Omental fat pad (tissue), 4 donors: ENCODE results near the gene ZNF627. TPM values are rescaled to one million over a fixed set of nuclear protein-coding genes. Genes with fewer than 3 reads are reported as not detected.

ENCODE experiments used
- ATAC-seq: fragments of 150-250 bp; one replicate; pipeline ENCODE4 v1.9.1; 2016; ENCODE audit warnings: mild to moderate bottlenecking, moderate library complexity; ENCODE audit not compliant: low FRiP score
- DNase-seq: peaks from one replicate; pipeline ENCODE4 v3.0.0-alpha.2; 2019; ENCODE audit warnings: low spot score
- total RNA-seq, 4 donors: library from RNA; depleted of rRNA; stranded (reverse); fragments of >200 nt; gene quantifications; one replicate each; pipeline ENCODE4 v1.1.0, GENCODE V29; 2016
- TF ChIP-seq, protein P1 (sequence below), 3 donors: fragments of 450-650 bp; IDR thresholded peaks; one replicate each; pipeline ENCODE4 v1.5.1; 2016 to 2017; ENCODE audit warnings: antibody characterized with exemption in 3 of 3, mild to moderate bottlenecking in 3 of 3, moderate library complexity in 2 of 3

Gene ZNF627
- total RNA-seq, 4 donors from 2014 or later: 5.4 to 12.1 (median 6.2) TPM

DNA sequence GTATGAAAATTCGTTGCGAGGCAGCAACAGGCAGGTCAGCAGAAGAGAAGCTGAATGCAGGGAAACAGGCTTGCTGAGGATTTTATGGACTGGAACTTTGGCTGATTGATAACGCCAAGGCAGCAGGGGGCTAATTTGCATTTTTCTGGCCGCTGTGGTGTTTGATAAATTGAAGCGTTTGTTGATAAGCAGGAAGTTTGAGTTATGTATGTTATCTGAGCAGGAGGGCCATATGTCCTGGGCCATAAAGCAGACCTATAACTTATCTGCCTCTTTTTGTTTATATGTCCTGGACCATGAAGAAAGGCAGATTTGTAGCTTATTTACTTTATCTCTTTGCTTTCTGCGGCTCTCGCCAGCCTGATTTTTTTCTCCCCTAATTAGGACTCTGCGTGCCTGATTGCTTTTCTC is 65.9 kb downstream of the ZNF627 start:
- ATAC-seq (no peak), DNase-seq (no peak)

More for the DNA sequence above, 65.9 kb downstream of the ZNF627 start:
- TF ChIP-seq, protein P1, sequence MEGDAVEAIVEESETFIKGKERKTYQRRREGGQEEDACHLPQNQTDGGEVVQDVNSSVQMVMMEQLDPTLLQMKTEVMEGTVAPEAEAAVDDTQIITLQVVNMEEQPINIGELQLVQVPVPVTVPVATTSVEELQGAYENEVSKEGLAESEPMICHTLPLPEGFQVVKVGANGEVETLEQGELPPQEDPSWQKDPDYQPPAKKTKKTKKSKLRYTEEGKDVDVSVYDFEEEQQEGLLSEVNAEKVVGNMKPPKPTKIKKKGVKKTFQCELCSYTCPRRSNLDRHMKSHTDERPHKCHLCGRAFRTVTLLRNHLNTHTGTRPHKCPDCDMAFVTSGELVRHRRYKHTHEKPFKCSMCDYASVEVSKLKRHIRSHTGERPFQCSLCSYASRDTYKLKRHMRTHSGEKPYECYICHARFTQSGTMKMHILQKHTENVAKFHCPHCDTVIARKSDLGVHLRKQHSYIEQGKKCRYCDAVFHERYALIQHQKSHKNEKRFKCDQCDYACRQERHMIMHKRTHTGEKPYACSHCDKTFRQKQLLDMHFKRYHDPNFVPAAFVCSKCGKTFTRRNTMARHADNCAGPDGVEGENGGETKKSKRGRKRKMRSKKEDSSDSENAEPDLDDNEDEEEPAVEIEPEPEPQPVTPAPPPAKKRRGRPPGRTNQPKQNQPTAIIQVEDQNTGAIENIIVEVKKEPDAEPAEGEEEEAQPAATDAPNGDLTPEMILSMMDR (IDR thresholded peaks at IDR 0.05): no peak

Other genes starting within 250 kb of the ZNF627 start
- gene PLPPR2, start 242.1 kb upstream of the ZNF627 start, total RNA-seq: 10 to 100 TPM in 3 of 4 donors, 1 to 10 TPM in 1; 10.0 to 30.6 (median 13.9) TPM
- 1 to 10 TPM in 3 of 4 donors, under 1 TPM in 1; 0.48 to 3.8 (median 1.6) TPM for gene SWSAP1, start 222.8 kb upstream of the ZNF627 start, total RNA-seq
- gene EPOR, start 213.2 kb upstream of the ZNF627 start, total RNA-seq: 10 to 100 TPM in 1 of 4 donors, 1 to 10 TPM in 3; 3.8 to 13.7 (median 6.3) TPM
- 10 to 100 TPM in 1 of 4 donors, 1 to 10 TPM in 3; 5.9 to 22.9 (median 7.3) TPM for gene RGL3, start 178.2 kb upstream of the ZNF627 start, total RNA-seq
- under 1 TPM in 1 of 4 donors, not detected in 3; 0.46 TPM for gene ODAD3, start 162.4 kb upstream of the ZNF627 start, total RNA-seq
- 100 to 1,000 TPM in 1 of 4 donors, 10 to 100 TPM in 3; 65.6 to 101 (median 87.6) TPM for gene PRKCSH, start 161.8 kb upstream of the ZNF627 start, total RNA-seq
- not detected for gene ELAVL3, start 116.4 kb upstream of the ZNF627 start, total RNA-seq
- gene ZNF653, start 91.6 kb upstream of the ZNF627 start, total RNA-seq: 1 to 10 TPM; 3.3 to 8.4 (median 5.3) TPM
- gene ECSIT, start 68.3 kb upstream of the ZNF627 start, total RNA-seq: 10 to 100 TPM; 25.0 to 63.1 (median 33.2) TPM
- gene CNN1, start 58.6 kb upstream of the ZNF627 start, total RNA-seq: 10 to 100 TPM in 2 of 4 donors, 1 to 10 TPM in 2; 6.4 to 43.8 (median 14.5) TPM
- 10 to 100 TPM; 32.0 to 39.8 (median 33.7) TPM for gene ELOF1, start 38.3 kb upstream of the ZNF627 start, total RNA-seq
- 100 to 1,000 TPM in 1 of 4 donors, 10 to 100 TPM in 3; 24.4 to 133 (median 36.1) TPM for gene ACP5, start 19.8 kb upstream of the ZNF627 start, total RNA-seq
- 10 to 100 TPM in 1 of 4 donors, 1 to 10 TPM in 3; 3.4 to 14.2 (median 5.4) TPM for gene ZNF823, start 141.5 kb downstream of the ZNF627 start, total RNA-seq
- gene ZNF441, start 169.5 kb downstream of the ZNF627 start, total RNA-seq: 10 to 100 TPM in 1 of 4 donors, 1 to 10 TPM in 3; 2.6 to 12.8 (median 4.6) TPM
- 1 to 10 TPM in 1 of 4 donors, under 1 TPM in 3; 0.36 to 3.9 (median 0.76) TPM for gene ZNF491, start 201.0 kb downstream of the ZNF627 start, total RNA-seq
- gene ZNF440, start 216.8 kb downstream of the ZNF627 start, total RNA-seq: 10 to 100 TPM in 2 of 4 donors, 1 to 10 TPM in 2; 7.1 to 13.9 (median 9.2) TPM